ENCODE data around the gene VAMP1. TPM values are rescaled to one million over a fixed set of nuclear protein-coding genes. Genes with fewer than 3 reads are reported as not detected.
"Not testable (repeated sequence)": the region's sequence is repeated elsewhere in the genome, so short reads cannot be mapped to it uniquely, and the experiment has no call there.

The VAMP1 gene
- total RNA-seq, 2 donors from 2014 or later: 2.9 to 5.9 TPM

DNA sequence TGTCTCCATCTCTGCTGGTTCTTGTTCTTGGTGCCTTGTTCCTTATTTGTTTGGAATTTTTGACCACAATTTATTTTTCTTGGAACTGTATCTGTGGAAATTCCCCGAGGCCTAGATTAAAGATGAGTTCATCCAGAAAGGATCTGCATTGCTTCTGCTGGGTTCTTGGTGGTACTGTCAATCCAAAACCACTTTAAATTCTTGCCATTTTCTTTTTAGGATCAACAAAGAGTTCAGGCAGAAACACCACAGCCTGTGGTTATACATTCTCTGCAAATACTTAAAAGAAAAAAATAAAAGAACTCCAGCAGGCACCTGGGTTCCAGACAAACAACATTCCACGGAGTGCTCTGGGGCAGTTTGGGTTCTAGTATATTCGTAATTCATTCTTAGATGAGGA is 6.0 kb upstream of the VAMP1 start:
- TF ChIP-seq, protein P1, sequence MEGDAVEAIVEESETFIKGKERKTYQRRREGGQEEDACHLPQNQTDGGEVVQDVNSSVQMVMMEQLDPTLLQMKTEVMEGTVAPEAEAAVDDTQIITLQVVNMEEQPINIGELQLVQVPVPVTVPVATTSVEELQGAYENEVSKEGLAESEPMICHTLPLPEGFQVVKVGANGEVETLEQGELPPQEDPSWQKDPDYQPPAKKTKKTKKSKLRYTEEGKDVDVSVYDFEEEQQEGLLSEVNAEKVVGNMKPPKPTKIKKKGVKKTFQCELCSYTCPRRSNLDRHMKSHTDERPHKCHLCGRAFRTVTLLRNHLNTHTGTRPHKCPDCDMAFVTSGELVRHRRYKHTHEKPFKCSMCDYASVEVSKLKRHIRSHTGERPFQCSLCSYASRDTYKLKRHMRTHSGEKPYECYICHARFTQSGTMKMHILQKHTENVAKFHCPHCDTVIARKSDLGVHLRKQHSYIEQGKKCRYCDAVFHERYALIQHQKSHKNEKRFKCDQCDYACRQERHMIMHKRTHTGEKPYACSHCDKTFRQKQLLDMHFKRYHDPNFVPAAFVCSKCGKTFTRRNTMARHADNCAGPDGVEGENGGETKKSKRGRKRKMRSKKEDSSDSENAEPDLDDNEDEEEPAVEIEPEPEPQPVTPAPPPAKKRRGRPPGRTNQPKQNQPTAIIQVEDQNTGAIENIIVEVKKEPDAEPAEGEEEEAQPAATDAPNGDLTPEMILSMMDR (IDR thresholded peaks at IDR 0.05): no peak
- TF ChIP-seq POLR2A (IDR thresholded peaks at IDR 0.05): no peak
- Histone ChIP-seq H3K4me1 (peaks cover under 1% of the 10 kb centered on the region), H3K9me3 (no peaks in the 10 kb centered on the region), H3K27ac (no peak overlapping the region), H3K4me3 (no peak overlapping the region), H3K36me3 (replicated peaks in 1 of 2; ENCODE audit: insufficient read depth in 1 of 2, low read depth in 2 of 2) (no peaks in the 10 kb centered on the region), H3K27me3 (no peaks in the 10 kb centered on the region)
- DNase-seq (no peak), ATAC-seq (no peak)
- intact Hi-C loops (cut with DNase I): no loop called here
- 69 to 75% methylated on average over 3 of the region's 3 CpGs for WGBS, 2 donors

DNA sequence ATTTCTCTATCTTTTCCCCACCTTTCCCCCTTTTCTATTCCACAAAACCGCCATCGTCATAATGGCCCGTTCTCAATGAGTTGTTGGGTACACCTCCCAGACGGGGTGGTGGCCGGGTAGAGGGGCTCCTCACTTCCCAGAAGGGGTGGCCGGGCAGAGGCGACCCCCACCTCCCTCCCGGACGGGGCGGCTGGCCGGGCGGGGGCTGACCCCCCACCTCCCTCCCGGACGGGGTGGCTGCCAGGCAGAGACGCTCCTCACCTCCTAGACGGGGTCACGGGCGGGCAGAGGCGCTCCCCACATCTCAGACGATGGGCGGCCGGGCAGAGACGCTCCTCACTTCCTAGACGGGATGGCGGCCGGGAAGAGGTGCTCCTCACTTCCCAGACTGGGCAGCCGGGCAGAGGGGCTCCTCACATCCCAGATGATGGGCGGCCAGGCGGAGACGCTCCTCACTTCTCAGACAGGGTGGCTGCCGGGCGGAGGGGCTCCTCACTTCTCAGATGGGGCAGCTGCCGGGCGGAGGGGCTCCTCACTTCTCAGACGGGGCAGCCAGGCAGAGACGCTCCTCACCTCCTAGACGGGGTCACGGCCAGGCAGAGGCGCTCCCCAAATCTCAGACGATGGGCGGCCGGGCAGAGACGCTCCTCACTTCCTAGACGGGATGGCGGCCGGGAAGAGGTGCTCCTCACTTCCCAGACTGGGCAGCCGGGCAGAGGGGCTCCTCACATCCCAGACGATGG is 4.9 kb upstream of the VAMP1 start:
- H3K27ac ChIP-seq, ATAC-seq: not testable (repeated sequence)
- 81 to 83% methylated on average over 7 to 34 of the region's 48 CpGs for WGBS, 2 donors

DNA sequence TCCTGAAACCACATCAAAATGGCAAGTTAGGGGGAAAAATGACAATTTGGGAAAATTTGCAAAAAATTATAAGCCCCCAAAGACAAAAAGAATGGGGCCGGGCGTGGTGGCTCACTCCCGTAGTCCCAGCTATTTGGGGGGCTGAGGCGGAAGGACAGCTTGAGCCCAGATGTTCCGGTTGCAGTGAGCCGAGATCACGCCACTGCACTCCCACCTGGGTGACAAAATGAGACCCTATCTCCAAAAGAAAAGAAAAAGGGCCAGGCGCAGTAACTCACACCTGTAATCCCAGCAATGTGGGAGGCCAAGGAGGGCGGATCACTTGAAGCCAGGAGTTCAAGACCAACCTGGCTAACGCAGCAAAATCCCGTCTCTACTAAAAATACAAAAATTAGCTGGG is 2.0 kb upstream of the VAMP1 start:
- DNase-seq (no peak), ATAC-seq (no peak)
- no peaks in the 10 kb centered on the region for H3K9me3 ChIP-seq
- H3K36me3 ChIP-seq (replicated peaks in 1 of 2; ENCODE audit: insufficient read depth in 1 of 2, low read depth in 2 of 2): no peaks in the 10 kb centered on the region
- intact Hi-C loops (cut with DNase I): no loop called here
- no peak overlapping the region for H3K4me3 ChIP-seq
- TF ChIP-seq, protein P1 (IDR thresholded peaks at IDR 0.05): no peak
- TF ChIP-seq POLR2A (IDR thresholded peaks at IDR 0.05): no peak
- H3K4me1 ChIP-seq: peaks cover 29% of the 10 kb centered on the region
- no peak overlapping the region for H3K27ac ChIP-seq
- H3K27me3 ChIP-seq: no peaks in the 10 kb centered on the region
- WGBS, 2 donors: 74 to 78% methylated on average over 10 to 11 of the region's 11 CpGs

More for the DNA sequence above, 4.9 kb upstream of the VAMP1 start:
- H3K9me3 ChIP-seq; H3K4me3 ChIP-seq; H3K4me1 ChIP-seq; DNase-seq; H3K36me3 ChIP-seq (replicated peaks in 1 of 2; ENCODE audit: insufficient read depth in 1 of 2, low read depth in 2 of 2); intact Hi-C loops (cut with DNase I); H3K27me3 ChIP-seq: not testable (repeated sequence)

DNA sequence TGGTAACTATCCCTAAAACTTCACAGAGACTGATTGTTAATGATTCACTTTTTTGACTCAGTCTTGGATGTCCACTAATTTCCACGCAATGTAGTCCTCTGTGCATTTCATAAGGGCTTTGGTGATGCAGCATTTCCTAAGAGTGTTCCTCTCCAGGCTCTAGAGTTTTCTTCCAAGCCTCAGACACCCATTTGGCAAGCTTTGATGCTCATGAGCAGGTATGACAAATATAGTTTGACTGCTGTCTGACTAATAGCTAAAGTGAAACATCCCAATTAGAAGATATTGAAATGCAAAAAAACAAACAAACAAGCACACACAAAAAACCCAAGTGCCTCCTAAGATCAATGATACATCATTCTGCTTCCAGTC is 1.5 kb upstream of the VAMP1 start:
- no peaks in the 10 kb centered on the region for H3K27me3 ChIP-seq
- no peaks in the 10 kb centered on the region for H3K36me3 ChIP-seq (replicated peaks in 1 of 2; ENCODE audit: insufficient read depth in 1 of 2, low read depth in 2 of 2)
- H3K9me3 ChIP-seq: no peaks in the 10 kb centered on the region
- H3K4me1 ChIP-seq: peaks cover 29% of the 10 kb centered on the region
- 71 to 86% methylated on average over 1 of the region's 1 CpG for WGBS, 2 donors
- intact Hi-C loops (cut with DNase I): no loop called here
- H3K4me3 ChIP-seq: no peak overlapping the region
- DNase-seq (no peak), ATAC-seq (no peak)
- no peak overlapping the region for H3K27ac ChIP-seq
- TF ChIP-seq, protein P1 (IDR thresholded peaks at IDR 0.05): no peak
- no peak for TF ChIP-seq POLR2A (IDR thresholded peaks at IDR 0.05)

DNA sequence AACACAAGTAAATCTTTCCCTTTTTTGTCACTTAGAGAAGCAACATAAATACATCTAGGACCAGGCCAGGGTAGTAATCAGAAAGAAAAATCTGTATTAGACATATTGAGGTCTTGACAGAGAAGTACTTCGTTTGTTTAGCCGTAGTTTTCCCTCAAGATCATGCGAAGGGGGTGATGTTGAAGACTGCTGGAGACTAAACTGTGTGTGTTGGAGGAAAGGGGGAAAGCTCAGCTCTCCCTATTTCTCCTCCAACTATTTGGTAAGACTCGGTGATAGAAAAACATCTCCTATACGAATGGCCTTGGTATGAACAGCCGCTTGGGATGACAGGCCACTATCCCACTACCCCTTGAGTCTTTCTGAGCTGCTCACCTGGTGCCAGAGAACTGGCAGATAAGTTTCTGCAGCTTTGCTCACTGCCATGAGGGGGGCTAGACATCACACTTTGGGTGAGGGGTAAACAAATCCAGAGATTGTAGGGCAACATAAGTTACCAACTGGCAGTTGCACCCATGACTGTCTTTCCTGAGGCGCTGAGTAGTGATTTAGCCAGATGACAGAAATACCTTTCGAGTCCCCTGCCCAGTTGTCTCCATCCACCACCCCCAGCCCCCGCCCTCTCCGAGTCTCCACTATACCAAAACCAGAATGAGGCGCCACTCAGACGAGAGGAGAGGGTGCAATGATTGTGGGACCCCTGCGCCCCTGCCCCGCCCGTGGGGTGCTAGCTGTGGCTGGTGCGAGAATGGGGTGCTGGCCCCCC is 685 bp downstream of the VAMP1 start:
- no peaks in the 10 kb centered on the region for H3K27me3 ChIP-seq
- intact Hi-C loops (cut with DNase I): no loop called here
- H3K27ac ChIP-seq: peak overlapping the region; percentile 79 to 94 (median 84)
- DNase-seq (no peak), ATAC-seq (no peak)
- 21 to 29% methylated on average over 9 to 16 of the region's 16 CpGs for WGBS, 2 donors
- peak overlapping the region; percentile 56 to 59 for H3K4me3 ChIP-seq
- H3K4me1 ChIP-seq: peaks cover 29% of the 10 kb centered on the region
- no peaks in the 10 kb centered on the region for H3K9me3 ChIP-seq
- TF ChIP-seq, protein P1 (IDR thresholded peaks at IDR 0.05): no peak
- TF ChIP-seq POLR2A (IDR thresholded peaks at IDR 0.05): no peak
- no peaks in the 10 kb centered on the region for H3K36me3 ChIP-seq (replicated peaks in 1 of 2; ENCODE audit: insufficient read depth in 1 of 2, low read depth in 2 of 2)

Measured in body of pancreas (tissue), 4 donors.